NCI-H2107 treated with DMSO at 0.1 percent for 48 hours (cell line): ENCODE results near the gene ZBED2.

ENCODE experiments used
- DNase-seq: peaks from one replicate; lab custom pipeline; 2025; ENCODE audit not compliant: unreplicated experiment; lab: John Stamatoyannopoulos, UW

ZBED2 gene

GRCh38 chr3:111604119-111604518, 9.0 kb upstream of the ZBED2 start:
- DNase-seq, result no peak

- DNase-seq, result no peak
Measured at GRCh38 chr3:111603679-111604078, 8.5 kb upstream of the ZBED2 start.

GRCh38 chr3:111601810-111602209, 6.7 kb upstream of the ZBED2 start:
- no peak for DNase-seq

- no peak for DNase-seq
Measured at GRCh38 chr3:111598552-111598951, 3.4 kb upstream of the ZBED2 start.

- no peak for DNase-seq
Measured at GRCh38 chr3:111598139-111598538, 3.0 kb upstream of the ZBED2 start.

GRCh38 chr3:111596328-111596727, 1.2 kb upstream of the ZBED2 start:
- DNase-seq, result no peak

GRCh38 chr3:111594781-111595180, 365 bp downstream of the ZBED2 start:
- DNase-seq, result no peak

GRCh38 chr3:111594205-111594604, 941 bp downstream of the ZBED2 start:
- DNase-seq, result no peak

GRCh38 chr3:111593666-111594065, 1.5 kb downstream of the ZBED2 start:
- DNase-seq, result no peak

- no peak for DNase-seq
Measured at GRCh38 chr3:111592936-111593335, 2.2 kb downstream of the ZBED2 start.

- DNase-seq, result no peak
Measured at GRCh38 chr3:111592143-111592542, 3.0 kb downstream of the ZBED2 start.

GRCh38 chr3:111591555-111591954, 3.6 kb downstream of the ZBED2 start:
- DNase-seq, result no peak

- no peak for DNase-seq
Measured at GRCh38 chr3:111590143-111590491, 5.0 kb downstream of the ZBED2 start.

GRCh38 chr3:111589303-111590142, 5.6 kb downstream of the ZBED2 start:
- DNase-seq, result no peak

- no peak for DNase-seq
Measured at GRCh38 chr3:111588527-111588926, 6.6 kb downstream of the ZBED2 start.

- DNase-seq, result no peak
Measured at GRCh38 chr3:111585217-111585616, 9.9 kb downstream of the ZBED2 start.

- no peak for DNase-seq
Measured at GRCh38 chr3:111584744-111585143, 10.4 kb downstream of the ZBED2 start.

- DNase-seq, result no peak
Measured at GRCh38 chr3:111582120-111582474, 13.0 kb downstream of the ZBED2 start.

GRCh38 chr3:111581403-111582119, 13.6 kb downstream of the ZBED2 start:
- DNase-seq, result no peak

GRCh38 chr3:111579495-111579894, 15.7 kb downstream of the ZBED2 start:
- no peak for DNase-seq

- no peak for DNase-seq
Measured at GRCh38 chr3:111578867-111579266, 16.3 kb downstream of the ZBED2 start.

GRCh38 chr3:111577798-111578685, 17.1 kb downstream of the ZBED2 start:
- DNase-seq, result no peak
